Mesothelial cell of epicardium (in vitro differentiated cells): Measurements from ENCODE around the gene RHCG. TPM values are rescaled to one million over a fixed set of nuclear protein-coding genes. Genes with fewer than 3 reads are reported as not detected.
"Not testable (repeated sequence)": the region's sequence is repeated elsewhere in the genome, so short reads cannot be mapped to it uniquely, and the experiment has no call there.

Experiments used
- DNase-seq, 2 experiments: peaks; one replicate each; pipeline ENCODE4 v3.0.0; 2021; ENCODE audit warnings: low spot score in 2 of 2; ENCODE audit not compliant: unreplicated experiment in 2 of 2
- H3K27ac Mint-ChIP-seq: 2 replicates; pipeline ENCODE4 v1.8.0; 2021; ENCODE audit warnings: mixed read lengths
- H3K27me3 Mint-ChIP-seq: 2 replicates; pipeline ENCODE4 v1.8.0; 2021; ENCODE audit warnings: low read depth, mixed read lengths
- H3K36me3 Mint-ChIP-seq: 2 replicates; pipeline ENCODE4 v1.8.0; 2021; ENCODE audit warnings: mixed read lengths
- H3K4me1 Mint-ChIP-seq: 2 replicates; pipeline ENCODE4 v1.8.0; 2021; ENCODE audit warnings: mixed read lengths
- H3K4me3 Mint-ChIP-seq: 2 replicates; pipeline ENCODE4 v1.8.0; 2021; ENCODE audit warnings: mild to moderate bottlenecking, moderate library complexity, mixed read lengths
- H3K9me3 Mint-ChIP-seq: 2 replicates; pipeline ENCODE4 v1.8.0; 2021; ENCODE audit warnings: mixed read lengths
- CTCF ChIP-seq: fragments of 200-600 bp; sonication (generic); IDR thresholded peaks from one replicate; pipeline ENCODE4 v1.5.0; 2021; ENCODE audit warnings: antibody characterized with exemption; ENCODE audit not compliant: unreplicated experiment
- total RNA-seq: library from RNA; stranded (reverse); gene quantifications from 3 replicates; pipeline ENCODE4 v1.2.1, GENCODE V29; 2021

Gene RHCG
- total RNA-seq, 1 donor from 2014 or later: 0.16 TPM

- no peak for TF ChIP-seq CTCF
- no peak overlapping the region for H3K27ac Mint-ChIP-seq
- peaks cover 88% of the 10 kb centered on the region for H3K27me3 Mint-ChIP-seq
- DNase-seq: no peak
- no peak overlapping the region for H3K4me3 Mint-ChIP-seq
- no peaks in the 10 kb centered on the region for H3K4me1 Mint-ChIP-seq
- H3K9me3 Mint-ChIP-seq: no peaks in the 10 kb centered on the region
- H3K36me3 Mint-ChIP-seq: no peaks in the 10 kb centered on the region
These were observed 18.8 kb downstream of the RHCG start for GRCh38 chr15:89477411-89478242.

- Mint-ChIP-seq H3K36me3 (no peaks in the 10 kb centered on the region), H3K9me3 (no peaks in the 10 kb centered on the region), H3K27me3 (peaks cover 84% of the 10 kb centered on the region), H3K27ac (no peak overlapping the region), H3K4me1 (no peaks in the 10 kb centered on the region), H3K4me3 (no peak overlapping the region)
- TF ChIP-seq CTCF: no peak
- no peak for DNase-seq
These were observed 20.7 kb downstream of the RHCG start for GRCh38 chr15:89475661-89476060.

GRCh38 chr15:89472785-89473256 lies 23.6 kb downstream of the RHCG start:
- Mint-ChIP-seq H3K4me1 (peaks cover 6% of the 10 kb centered on the region), H3K36me3 (no peaks in the 10 kb centered on the region), H3K27ac (no peak overlapping the region), H3K9me3 (no peaks in the 10 kb centered on the region), H3K27me3 (peaks cover 67% of the 10 kb centered on the region), H3K4me3 (no peak overlapping the region)
- peak; percentile 70 for TF ChIP-seq CTCF
- peak in 1 of 2 experiments; percentile 81 for DNase-seq

GRCh38 chr15:89469426-89470096 lies 26.8 kb downstream of the RHCG start:
- Mint-ChIP-seq H3K27me3 (peaks cover 36% of the 10 kb centered on the region), H3K27ac (no peak overlapping the region)

GRCh38 chr15:89468813-89469212 lies 27.6 kb downstream of the RHCG start:
- not testable (repeated sequence) for H3K4me3 Mint-ChIP-seq, H3K4me1 Mint-ChIP-seq, H3K27ac Mint-ChIP-seq, H3K9me3 Mint-ChIP-seq, DNase-seq, H3K36me3 Mint-ChIP-seq
- peaks cover 29% of the 10 kb centered on the region for H3K27me3 Mint-ChIP-seq

More at GRCh38 chr15:89469426-89470096, 26.8 kb downstream of the RHCG start:
- TF ChIP-seq CTCF: no peak
- H3K4me3 Mint-ChIP-seq: no peak overlapping the region
- H3K9me3 Mint-ChIP-seq: no peaks in the 10 kb centered on the region
- no peak for DNase-seq
- peaks cover 6% of the 10 kb centered on the region for H3K4me1 Mint-ChIP-seq
- no peaks in the 10 kb centered on the region for H3K36me3 Mint-ChIP-seq

- H3K27ac Mint-ChIP-seq: no peak overlapping the region
- H3K4me3 Mint-ChIP-seq: no peak overlapping the region
- peaks cover 17% of the 10 kb centered on the region for H3K27me3 Mint-ChIP-seq
- no peaks in the 10 kb centered on the region for H3K9me3 Mint-ChIP-seq
- H3K4me1 Mint-ChIP-seq: no peaks in the 10 kb centered on the region
- no peak for TF ChIP-seq CTCF
- no peak for DNase-seq
- no peaks in the 10 kb centered on the region for H3K36me3 Mint-ChIP-seq
These were observed 33.3 kb downstream of the RHCG start for GRCh38 chr15:89463113-89463512.
